Naive thymus-derived CD4-positive, alpha-beta T cell (primary cell): ENCODE measurements around the gene ARHGEF17. TPM values are rescaled to one million over a fixed set of nuclear protein-coding genes. Genes with fewer than 3 reads are reported as not detected.

ENCODE experiments used
- ATAC-seq: fragments of 150-1000 bp; cut with Tn5 transposase; 2 replicates; pipeline ENCODE4 v1.10.0; 2021; ENCODE audit warnings: mild to moderate bottlenecking, moderate library complexity
- CTCF ChIA-PET: fragments of 350-600 bp; sonication (Branson Sonifier 250); formaldehyde crosslinking; loops from one replicate; lab custom pipeline; 2021; ENCODE audit warnings: antibody characterized with exemption; lab: Charles Lee
- POLR2A ChIA-PET: fragments of 350-600 bp; sonication (Branson Sonifier 250); formaldehyde crosslinking; loops from one replicate; lab custom pipeline; 2021; ENCODE audit warnings: antibody characterized with exemption, inconsistent platforms; lab: Charles Lee
- DNase-seq, 9 donors: peaks; one replicate each; pipeline versions ENCODE4 v3.0.0 to v3.0.0-alpha.2; 2020 to 2022; ENCODE audit warnings: mixed read lengths in 1 of 9
- H3K27ac ChIP-seq: one replicate; pipeline ENCODE4 v1.7.0; 2013; ENCODE audit warnings: mild to moderate bottlenecking, low read depth, low read length, moderate library complexity
- H3K27me3 ChIP-seq, 2 donors: one replicate each; pipeline ENCODE4 v1.7.0; 2013; ENCODE audit warnings: low read length in 2 of 2, mild to moderate bottlenecking in 2 of 2, moderate library complexity in 2 of 2; ENCODE audit not compliant: control insufficient read depth in 2 of 2, insufficient read depth in 2 of 2
- H3K36me3 ChIP-seq, 3 experiments: 1 replicate in 2 of 3; 2 replicates in 1 of 3; pipeline ENCODE4 v1.7.0; 2013; ENCODE audit warnings: low read length in 3 of 3, mild to moderate bottlenecking in 3 of 3, moderate library complexity in 1 of 3; ENCODE audit not compliant: insufficient read depth in 3 of 3, control insufficient read depth in 2 of 3
- H3K4me1 ChIP-seq, 2 donors: one replicate each; pipeline ENCODE4 v1.7.0; 2013; ENCODE audit warnings: low read length in 2 of 2, mild to moderate bottlenecking in 2 of 2, moderate library complexity in 1 of 2; ENCODE audit not compliant: control insufficient read depth in 2 of 2, insufficient read depth in 2 of 2
- H3K4me3 ChIP-seq: 2 replicates; pipeline ENCODE4 v1.7.0; 2013; ENCODE audit warnings: mild to moderate bottlenecking, low read length
- H3K9me3 ChIP-seq, 3 experiments: 1 replicate in 2 of 3; 2 replicates in 1 of 3; pipeline ENCODE4 v1.7.0; 2013; ENCODE audit warnings: low read length in 3 of 3; ENCODE audit not compliant: control insufficient read depth in 2 of 3
- H3K27ac Mint-ChIP-seq, 9 donors: one replicate each; pipeline ENCODE4 v1.8.0; 2020 to 2022; ENCODE audit warnings: mixed read lengths in 9 of 9, mild to moderate bottlenecking in 8 of 9, moderate library complexity in 5 of 9, inconsistent platforms in 2 of 9
- H3K27me3 Mint-ChIP-seq, 5 donors: one replicate each; pipeline ENCODE4 v1.8.0; 2021 to 2022; ENCODE audit warnings: mixed read lengths in 5 of 5, mild to moderate bottlenecking in 1 of 5
- H3K36me3 Mint-ChIP-seq, 5 donors: one replicate each; pipeline ENCODE4 v1.8.0; 2020 to 2022; ENCODE audit warnings: mixed read lengths in 5 of 5, mild to moderate bottlenecking in 3 of 5, inconsistent platforms in 1 of 5
- H3K4me1 Mint-ChIP-seq, 7 donors: one replicate each; pipeline ENCODE4 v1.8.0; 2020 to 2022; ENCODE audit warnings: mixed read lengths in 7 of 7, mild to moderate bottlenecking in 3 of 7, inconsistent platforms in 1 of 7
- H3K4me3 Mint-ChIP-seq, 10 donors: one replicate each; pipeline ENCODE4 v1.8.0; 2020 to 2022; ENCODE audit warnings: mild to moderate bottlenecking in 10 of 10, mixed read lengths in 10 of 10, moderate library complexity in 6 of 10, inconsistent platforms in 2 of 10
- H3K9me3 Mint-ChIP-seq, 11 donors: one replicate each; pipeline ENCODE4 v1.8.0; 2020 to 2022; ENCODE audit warnings: mixed read lengths in 11 of 11, mild to moderate bottlenecking in 4 of 11, inconsistent platforms in 1 of 11, moderate library complexity in 1 of 11
- intact Hi-C, 2 donors: fragments of 100-400 bp; cut with micrococcal nuclease; formaldehyde crosslinking; loops; one replicate each; pipeline ENCODE4 v1.15.1; 2023
- polyA plus RNA-seq, 2 donors: library from polyadenylated mRNA; unstranded; fragments of 300-500 nt; fragmentation: Illumina TruSeq; gene quantifications; one replicate each; pipeline ENCODE4 v1.2.3, GENCODE V29; 2021
- total RNA-seq, 6 experiments: library from RNA in 5 of 6; stranded (reverse) in 5 of 6; gene quantifications; 1 replicate in 5 of 6; 2 replicates in 1 of 6; pipeline ENCODE4 v1.2.3 and lab custom pipeline; 2021 to 2026

The ARHGEF17 gene
- total and polyA plus RNA-seq, 7 experiments from 2014 or later, result 0.11 to 1.1 (median 0.98) TPM; not detected in 4

GRCh38 chr11:73402834-73403185 is 94.7 kb downstream of the ARHGEF17 start:
- peak; percentile 28 for ATAC-seq
- Mint-ChIP-seq H3K36me3 (peaks cover 0 to 4% (median 0%) of the 10 kb centered on the region in 5 donors), H3K4me3 (no peak overlapping the region), H3K27me3 (no peaks in the 10 kb centered on the region), H3K27ac (peak overlapping the region in 6 of 9 donors; percentile 7 to 48 (median 38)), H3K4me1 (peaks cover 0 to 9% (median 0%) of the 10 kb centered on the region in 7 donors), H3K9me3 (peaks cover 0 to 1% (median 0%) of the 10 kb centered on the region in 11 donors)
- Histone ChIP-seq H3K9me3 (no peaks in the 10 kb centered on the region), H3K4me3 (no peak overlapping the region), H3K27me3 (no peaks in the 10 kb centered on the region), H3K36me3 (peaks cover 0 to 34% (median 0%) of the 10 kb centered on the region in 3 experiments), H3K4me1 (no peaks in the 10 kb centered on the region), H3K27ac (no peak overlapping the region)
- peak in 1 of 9 donors; percentile 30 for DNase-seq
- ChIA-PET POLR2A (no interaction called here), CTCF (interaction anchor here (0.6 to 16.0 kb wide), 4 partner anchors 16 to 257 kb away, joined by 3 to 205 read pairs (median 8); no protein-coding TSS in a partner anchor)
- intact Hi-C loops, result loop anchor here (1.0 to 2.0 kb wide), 2 partner anchors 258 kb away; no protein-coding TSS in a partner anchor

DNA sequence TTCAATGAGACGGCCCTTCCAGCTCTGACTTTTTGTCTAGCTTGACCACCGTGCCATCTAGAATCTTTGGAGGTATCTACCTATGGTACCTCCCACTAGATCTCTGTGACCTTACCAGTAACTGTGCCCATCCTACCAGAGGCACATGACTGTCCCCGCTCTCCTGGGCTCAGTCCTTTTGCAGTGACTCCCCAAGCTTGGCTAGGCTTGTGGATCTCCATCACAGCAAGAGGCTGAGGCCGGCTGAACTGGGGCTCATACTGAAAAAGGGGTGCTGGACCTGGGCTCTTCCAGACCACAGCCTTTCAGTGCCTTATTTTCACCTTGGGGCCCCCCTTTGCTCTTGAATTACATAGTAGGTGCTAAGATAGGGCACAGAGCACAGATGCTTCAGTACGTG is 95.5 kb downstream of the ARHGEF17 start:
- Mint-ChIP-seq H3K9me3 (no peaks in the 10 kb centered on the region), H3K4me1 (peaks cover 0 to 9% (median 0%) of the 10 kb centered on the region in 7 donors), H3K27ac (peak overlapping the region in 3 of 9 donors; percentile 41 to 48 (median 42)), H3K27me3 (no peaks in the 10 kb centered on the region), H3K36me3 (peaks cover 0 to 7% (median 3%) of the 10 kb centered on the region in 5 donors), H3K4me3 (no peak overlapping the region)
- H3K36me3 ChIP-seq, result peaks cover 0 to 36% (median 0%) of the 10 kb centered on the region in 3 experiments
- H3K27me3 ChIP-seq, result no peaks in the 10 kb centered on the region
- H3K4me3 ChIP-seq, result no peak overlapping the region
- H3K4me1 ChIP-seq, result no peaks in the 10 kb centered on the region
- H3K27ac ChIP-seq, result no peak overlapping the region
- H3K9me3 ChIP-seq, result no peaks in the 10 kb centered on the region
- intact Hi-C loops, result loop anchor here (1.0 to 2.0 kb wide), 2 partner anchors 257 to 258 kb away; no protein-coding TSS in a partner anchor
- CTCF ChIA-PET, result interaction anchor here (1.8 to 16.0 kb wide), 2 partner anchors 52 to 256 kb away, joined by 13 to 205 read pairs; no protein-coding TSS in a partner anchor
- ATAC-seq, result no peak
- no peak for DNase-seq
- POLR2A ChIA-PET, result no interaction called here

DNA sequence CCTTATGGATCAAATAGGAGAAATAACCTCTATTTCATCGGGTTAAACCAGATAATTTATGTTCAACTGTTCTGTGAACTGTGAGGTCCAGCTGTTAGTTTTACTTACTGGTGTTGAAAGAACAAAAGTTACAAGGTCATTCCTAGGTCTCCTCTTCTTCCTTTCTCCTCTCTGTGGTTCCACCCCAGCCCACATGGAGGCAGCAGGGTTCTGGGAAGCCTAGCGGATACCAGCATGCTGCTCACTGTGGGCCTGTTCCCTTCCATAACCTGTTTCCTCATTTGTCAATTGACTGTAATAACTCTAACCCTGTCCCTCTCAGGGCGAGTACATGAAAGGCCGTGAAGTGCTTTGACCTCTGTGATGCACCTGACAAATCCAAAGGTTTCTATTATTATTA is 96.0 kb downstream of the ARHGEF17 start:
- Histone ChIP-seq H3K9me3 (no peaks in the 10 kb centered on the region), H3K36me3 (peaks cover 0 to 41% (median 0%) of the 10 kb centered on the region in 3 experiments), H3K27me3 (no peaks in the 10 kb centered on the region), H3K4me3 (no peak overlapping the region), H3K27ac (no peak overlapping the region), H3K4me1 (no peaks in the 10 kb centered on the region)
- Mint-ChIP-seq H3K27ac (peak overlapping the region in 2 of 9 donors; percentile 42 to 54), H3K4me3 (no peak overlapping the region), H3K4me1 (peaks cover 0 to 9% (median 0%) of the 10 kb centered on the region in 7 donors), H3K27me3 (no peaks in the 10 kb centered on the region), H3K9me3 (no peaks in the 10 kb centered on the region), H3K36me3 (peaks cover 3 to 10% (median 4%) of the 10 kb centered on the region in 5 donors)
- intact Hi-C loops, result no loop called here
- no peak for DNase-seq
- CTCF ChIA-PET, result interaction anchor here (1.8 to 16.0 kb wide), 2 partner anchors 52 to 256 kb away, joined by 13 to 205 read pairs; no protein-coding TSS in a partner anchor
- peak; percentile 50 for ATAC-seq
- POLR2A ChIA-PET, result interaction anchor here (1.0 kb wide), 1 partner anchor 42 kb away, joined by 3 read pairs; no protein-coding TSS in a partner anchor

GRCh38 chr11:73404506-73405145 is 96.5 kb downstream of the ARHGEF17 start:
- Histone ChIP-seq H3K9me3 (no peaks in the 10 kb centered on the region), H3K4me1 (no peaks in the 10 kb centered on the region), H3K27ac (no peak overlapping the region), H3K4me3 (no peak overlapping the region), H3K36me3 (peaks cover 0 to 47% (median 0%) of the 10 kb centered on the region in 3 experiments), H3K27me3 (no peaks in the 10 kb centered on the region)
- H3K27me3 Mint-ChIP-seq, result no peaks in the 10 kb centered on the region
- no peak for DNase-seq
- CTCF ChIA-PET, result no interaction called here
- no peaks in the 10 kb centered on the region for H3K9me3 Mint-ChIP-seq
- peaks cover 0 to 6% (median 0%) of the 10 kb centered on the region in 7 donors for H3K4me1 Mint-ChIP-seq
- H3K36me3 Mint-ChIP-seq, result peaks cover 7 to 14% (median 8%) of the 10 kb centered on the region in 5 donors
- intact Hi-C loops, result no loop called here
- no peak for ATAC-seq
- POLR2A ChIA-PET, result interaction anchor here (1.0 kb wide), 1 partner anchor 41 kb away, joined by 3 read pairs; no protein-coding TSS in a partner anchor
- H3K27ac Mint-ChIP-seq, result no peak overlapping the region
- no peak overlapping the region for H3K4me3 Mint-ChIP-seq

DNA sequence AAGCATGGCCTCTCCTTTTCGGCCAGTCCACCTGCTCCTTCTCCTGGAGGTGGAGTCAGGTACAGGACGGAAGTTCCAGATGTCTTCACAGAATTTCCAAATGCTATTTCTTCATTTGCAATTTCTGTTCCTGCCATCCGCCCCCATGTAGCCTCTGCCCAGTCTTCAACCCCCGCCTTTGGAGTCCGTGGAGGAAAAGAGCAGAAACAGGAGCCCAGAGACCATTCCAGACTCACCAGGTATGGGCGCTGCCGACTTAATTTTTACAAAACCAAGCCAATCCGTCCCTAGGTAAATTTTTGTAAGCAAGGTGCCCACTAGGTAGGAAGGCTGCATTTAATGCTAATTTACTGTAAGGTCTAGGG is 97.1 kb downstream of the ARHGEF17 start:
- Mint-ChIP-seq H3K9me3 (no peaks in the 10 kb centered on the region), H3K27me3 (no peaks in the 10 kb centered on the region), H3K4me3 (no peak overlapping the region), H3K27ac (no peak overlapping the region), H3K36me3 (peaks cover 7 to 14% (median 8%) of the 10 kb centered on the region in 5 donors), H3K4me1 (peaks cover 0 to 6% (median 0%) of the 10 kb centered on the region in 7 donors)
- ChIA-PET CTCF (no interaction called here), POLR2A (interaction anchor here (1.0 kb wide), 1 partner anchor 41 kb away, joined by 3 read pairs; no protein-coding TSS in a partner anchor)
- Histone ChIP-seq H3K4me3 (no peak overlapping the region), H3K27ac (no peak overlapping the region), H3K9me3 (no peaks in the 10 kb centered on the region), H3K36me3 (peaks cover 0 to 48% (median 0%) of the 10 kb centered on the region in 3 experiments), H3K4me1 (no peaks in the 10 kb centered on the region), H3K27me3 (no peaks in the 10 kb centered on the region)
- no peak for DNase-seq
- intact Hi-C loops, result no loop called here
- ATAC-seq, result no peak

GRCh38 chr11:73406131-73406530 is 98.1 kb downstream of the ARHGEF17 start:
- Histone ChIP-seq H3K4me3 (no peak overlapping the region), H3K9me3 (no peaks in the 10 kb centered on the region), H3K27me3 (no peaks in the 10 kb centered on the region), H3K4me1 (no peaks in the 10 kb centered on the region), H3K36me3 (peaks cover 0 to 55% (median 0%) of the 10 kb centered on the region in 3 experiments), H3K27ac (no peak overlapping the region)
- Mint-ChIP-seq H3K27me3 (no peaks in the 10 kb centered on the region), H3K9me3 (no peaks in the 10 kb centered on the region), H3K27ac (peak overlapping the region in 3 of 9 donors; percentile 13 to 18 (median 15)), H3K36me3 (peaks cover 7 to 14% (median 11%) of the 10 kb centered on the region in 5 donors), H3K4me1 (peaks cover 0 to 4% (median 0%) of the 10 kb centered on the region in 7 donors), H3K4me3 (no peak overlapping the region)
- intact Hi-C loops, result no loop called here
- ATAC-seq (no peak), DNase-seq (no peak)
- CTCF ChIA-PET, result interaction anchor here (2.1 kb wide), 1 partner anchor 55 kb away, joined by 7 read pairs; no protein-coding TSS in a partner anchor
- POLR2A ChIA-PET, result no interaction called here
